Sigmoid colon (tissue), 7 donors: ENCODE measurements around the gene HOXB8. TPM values are rescaled to one million over a fixed set of nuclear protein-coding genes. Genes with fewer than 3 reads are reported as not detected.
A peak's percentile ranks its signal among the peaks of the same experiment; 100 is the strongest.

Source experiments
- DNase-seq: peaks from one replicate; pipeline ENCODE4 v3.0.0-alpha.2; 2019
- H3K27ac ChIP-seq, 4 donors: fragments of 200-600 bp; sonication (generic); one replicate each; pipeline ENCODE4 v1.5.1; 2016 to 2019; ENCODE audit warnings: mild to moderate bottlenecking in 1 of 4
- H3K27me3 ChIP-seq, 3 donors: fragments of 200-600 bp; sonication (generic); one replicate each; pipeline ENCODE4 v1.5.1; 2019; ENCODE audit warnings: mild to moderate bottlenecking in 1 of 3
- H3K36me3 ChIP-seq, 4 donors: fragments of 200-600 bp; sonication (generic); one replicate each; pipeline ENCODE4 v1.5.1; 2016 to 2019
- H3K4me1 ChIP-seq, 4 donors: fragments of 200-600 bp; sonication (generic); one replicate each; pipeline ENCODE4 v1.5.1; 2017 to 2019
- H3K4me3 ChIP-seq, 4 donors: fragments of 200-600 bp; sonication (generic); one replicate each; pipeline ENCODE4 v1.5.1; 2017 to 2019; ENCODE audit warnings: mild to moderate bottlenecking in 2 of 4, moderate library complexity in 1 of 4
- H3K9me3 ChIP-seq, 4 donors: fragments of 200-600 bp in 3 of 4; sonication (generic) in 3 of 4; one replicate each; pipeline versions ENCODE4 v1.5.1 to v1.6.1; 2013 to 2019
- CTCF ChIP-seq, 4 experiments: fragments of 450-650 bp in 3 of 4; fragments of 200-600 bp in 1 of 4; IDR thresholded peaks; one replicate each; pipeline ENCODE4 v1.5.1; 2016 to 2019; ENCODE audit warnings: antibody characterized with exemption in 4 of 4, mild to moderate bottlenecking in 3 of 4, moderate library complexity in 2 of 4
- EP300 ChIP-seq, 4 donors: sonication (generic); formaldehyde crosslinking; IDR thresholded peaks; one replicate each; pipeline ENCODE4 v1.6.1; 2017; ENCODE audit warnings: antibody characterized with exemption in 4 of 4
- POLR2A ChIP-seq, 2 donors: fragments of 450-650 bp; IDR thresholded peaks; one replicate each; pipeline ENCODE4 v1.6.1; 2016; ENCODE audit warnings: antibody characterized with exemption in 2 of 2, mild to moderate bottlenecking in 2 of 2, moderate library complexity in 2 of 2
- POLR2AphosphoS5 ChIP-seq, 4 donors: sonication (generic); formaldehyde crosslinking; IDR thresholded peaks; one replicate each; pipeline ENCODE4 v1.6.1; 2017; ENCODE audit warnings: antibody characterized with exemption in 4 of 4
- WGBS, 2 donors: extraction: QIAGEN DNeasy Blood & Tissue Kit; methylation state at CpG; one replicate each; pipeline ENCODE4 v1.1.7; 2013; 5-methylcytosine and 5-hydroxymethylcytosine counted together
- intact Hi-C: fragments of 100-400 bp; cut with DNase I; formaldehyde crosslinking; loops from one replicate; pipeline ENCODE4 v1.15.1; 2023
- polyA plus RNA-seq, 3 donors: library from polyadenylated mRNA; stranded (reverse); fragments of 200-250 nt; gene quantifications; one replicate each; pipeline ENCODE4 v1.2.3, GENCODE V29; 2013
- total RNA-seq, 4 donors: library from RNA; depleted of rRNA; stranded (reverse); fragments of >200 nt; gene quantifications; one replicate each; pipeline ENCODE4 v1.1.0, GENCODE V29; 2016
- donor health status: healthy with polysubstance abuse.
- donor health status: Bipolar disorder and iron deficiency.
- donor health status: healthy.

HOXB8 gene
- total and polyA plus RNA-seq, 7 donors, result 0.68 to 3.4 (median 2.2) TPM; not detected in 3

GRCh38 chr17:48642059-48642842, 27.2 kb upstream of the HOXB8 start:
- Histone ChIP-seq H3K9me3 (no peaks in the 10 kb centered on the region), H3K4me1 (peaks cover 0 to 15% (median 11%) of the 10 kb centered on the region in 4 donors), H3K4me3 (no peak overlapping the region), H3K27me3 (peaks cover 49 to 99% (median 86%) of the 10 kb centered on the region in 3 donors), H3K36me3 (no peaks in the 10 kb centered on the region), H3K27ac (no peak overlapping the region)
- TF ChIP-seq CTCF (IDR thresholded peaks at IDR 0.05), result no peak
- no peak for TF ChIP-seq EP300 (IDR thresholded peaks at IDR 0.05)
- no peak for TF ChIP-seq POLR2AphosphoS5 (IDR thresholded peaks at IDR 0.05)
- no peak for TF ChIP-seq POLR2A (IDR thresholded peaks at IDR 0.05)
- peak; percentile 56 for DNase-seq
- WGBS, 2 donors, result 11% methylated on average over 58 of the region's 58 CpGs
- intact Hi-C loops, result no loop called here

DNA sequence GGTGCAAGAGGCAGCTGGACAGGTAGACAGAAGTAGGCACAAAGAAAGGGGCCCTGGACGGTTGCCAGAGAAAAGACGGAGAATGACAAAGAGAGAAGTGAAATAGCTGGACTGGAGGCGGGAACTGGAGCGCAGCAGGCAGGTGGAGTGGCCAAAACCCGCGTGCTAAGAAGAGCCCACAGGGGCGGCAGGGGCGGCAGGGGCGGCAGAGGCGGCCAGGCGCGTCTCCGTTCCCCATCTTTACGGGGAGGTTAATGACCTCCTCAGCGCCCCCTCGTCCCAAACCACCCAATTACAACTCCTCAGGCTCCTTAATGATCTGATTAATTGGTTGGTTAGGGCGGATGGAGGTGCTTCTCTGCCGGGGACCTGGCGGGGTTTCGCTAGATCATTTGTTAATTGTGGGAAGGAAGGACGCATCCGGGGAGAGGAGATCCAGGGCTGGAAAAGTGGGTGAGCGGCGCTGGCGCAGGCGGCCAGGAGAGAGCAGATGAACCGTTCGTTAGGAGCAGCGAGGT, 26.5 kb upstream of the HOXB8 start:
- WGBS, 2 donors, result 14 to 39% methylated on average over 29 of the region's 29 CpGs
- H3K27ac ChIP-seq, result no peak overlapping the region
- no peak overlapping the region for H3K4me3 ChIP-seq
- intact Hi-C loops, result no loop called here
- no peaks in the 10 kb centered on the region for H3K9me3 ChIP-seq
- TF ChIP-seq CTCF (IDR thresholded peaks at IDR 0.05) (no peak), POLR2AphosphoS5 (IDR thresholded peaks at IDR 0.05) (no peak), EP300 (IDR thresholded peaks at IDR 0.05) (no peak), POLR2A (IDR thresholded peaks at IDR 0.05) (no peak)
- no peaks in the 10 kb centered on the region for H3K36me3 ChIP-seq
- peaks cover 49 to 100% (median 86%) of the 10 kb centered on the region in 3 donors for H3K27me3 ChIP-seq
- H3K4me1 ChIP-seq, result peaks cover 0 to 11% (median 6%) of the 10 kb centered on the region in 4 donors
- peak; percentile 60 for DNase-seq

GRCh38 chr17:48640858-48641180, 25.7 kb upstream of the HOXB8 start:
- TF ChIP-seq EP300 (IDR thresholded peaks at IDR 0.05) (no peak), POLR2AphosphoS5 (IDR thresholded peaks at IDR 0.05) (no peak), CTCF (IDR thresholded peaks at IDR 0.05) (no peak), POLR2A (IDR thresholded peaks at IDR 0.05) (no peak)
- no peaks in the 10 kb centered on the region for H3K36me3 ChIP-seq
- H3K27me3 ChIP-seq, result peaks cover 49 to 100% (median 86%) of the 10 kb centered on the region in 3 donors
- intact Hi-C loops, result no loop called here
- no peak for DNase-seq
- H3K4me3 ChIP-seq, result no peak overlapping the region
- WGBS, 2 donors, result 49 to 70% methylated on average over 1 of the region's 1 CpG
- no peaks in the 10 kb centered on the region for H3K9me3 ChIP-seq
- H3K27ac ChIP-seq, result no peak overlapping the region
- H3K4me1 ChIP-seq, result peaks cover 0 to 9% (median 3%) of the 10 kb centered on the region in 4 donors

GRCh38 chr17:48639982-48640857, 25.1 kb upstream of the HOXB8 start:
- peaks cover 50 to 100% (median 86%) of the 10 kb centered on the region in 3 donors for H3K27me3 ChIP-seq

More at GRCh38 chr17:48639982-48640857, 25.1 kb upstream of the HOXB8 start:
- Histone ChIP-seq H3K4me1 (peaks cover 0 to 9% (median 3%) of the 10 kb centered on the region in 4 donors), H3K27ac (no peak overlapping the region), H3K36me3 (no peaks in the 10 kb centered on the region), H3K9me3 (no peaks in the 10 kb centered on the region), H3K4me3 (no peak overlapping the region)
- no peak for TF ChIP-seq CTCF (IDR thresholded peaks at IDR 0.05)
- no peak for TF ChIP-seq EP300 (IDR thresholded peaks at IDR 0.05)
- no peak for TF ChIP-seq POLR2AphosphoS5 (IDR thresholded peaks at IDR 0.05)
- no peak for TF ChIP-seq POLR2A (IDR thresholded peaks at IDR 0.05)
- DNase-seq, result peak; percentile 30
- 43 to 66% methylated on average over 6 of the region's 6 CpGs for WGBS, 2 donors
- intact Hi-C loops, result no loop called here
